Embryonic facial prominence (tissue), 1 donor: ENCODE results near the gene SMAD1.
"Not testable (repeated sequence)": the region's sequence is repeated elsewhere in the genome, so short reads cannot be mapped to it uniquely, and the experiment has no call there.

Experiments used
- DNase-seq: peaks from one replicate; pipeline ENCODE4 v3.0.0-alpha.2; 2016; ENCODE audit errors: extremely low spot score

The SMAD1 gene

DNA sequence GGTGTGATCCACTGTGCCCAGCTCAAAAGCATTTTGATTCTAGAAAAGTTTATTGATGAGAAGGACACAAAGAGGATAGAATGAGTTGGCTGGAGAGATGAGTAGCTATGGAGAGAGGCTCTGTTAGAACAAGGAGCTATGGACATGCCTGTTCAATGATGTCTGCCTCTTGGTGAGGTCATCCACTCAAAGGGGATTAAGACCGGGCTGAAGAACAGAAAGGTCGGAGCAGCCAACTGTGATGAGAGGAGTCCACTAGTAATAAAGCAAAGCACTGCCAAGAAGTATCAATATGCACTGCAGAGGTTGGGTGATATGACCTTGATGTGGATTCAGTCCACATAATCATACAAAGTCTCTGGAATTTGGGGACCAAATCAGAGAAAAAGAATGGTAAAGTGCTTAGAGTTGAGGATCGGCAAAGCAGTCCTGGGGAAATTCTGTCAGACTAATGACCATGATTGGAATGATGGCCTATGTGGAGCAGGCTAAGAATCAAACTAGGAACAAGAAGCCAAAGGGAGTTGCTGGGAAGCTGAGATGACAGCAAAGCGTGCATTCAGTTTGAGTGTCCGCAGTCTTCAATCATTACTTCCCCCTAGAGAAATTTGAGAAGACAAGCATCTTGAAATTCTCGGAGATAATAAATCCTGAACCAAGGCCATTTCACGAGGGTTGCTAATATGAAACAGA lies 81.8 kb downstream of the SMAD1 start:
- no peak for DNase-seq

DNA sequence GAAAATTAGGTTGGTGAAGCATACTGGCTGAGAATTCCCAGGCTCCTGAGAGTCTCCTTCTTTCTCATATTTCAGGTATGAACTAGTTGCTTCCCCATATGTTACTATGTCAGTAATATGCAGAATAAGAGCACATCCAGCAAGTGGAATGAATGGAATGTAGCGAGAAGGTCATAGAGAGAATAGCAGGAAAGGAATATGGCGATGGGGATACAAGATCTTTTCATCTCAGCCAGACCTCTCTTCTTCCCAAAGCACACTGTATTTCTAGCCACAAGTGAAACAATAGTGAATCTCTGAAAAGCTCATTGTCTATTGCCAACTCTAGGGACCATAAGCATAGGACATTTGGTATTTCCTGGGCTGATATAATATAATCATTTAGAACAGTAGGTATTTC lies 82.9 kb downstream of the SMAD1 start:
- no peak for DNase-seq

- DNase-seq: no peak
These were observed 83.7 kb downstream of the SMAD1 start for GRCh38 chr4:145565328-145565727.

GRCh38 chr4:145566086-145566708 lies 84.5 kb downstream of the SMAD1 start:
- no peak for DNase-seq

DNA sequence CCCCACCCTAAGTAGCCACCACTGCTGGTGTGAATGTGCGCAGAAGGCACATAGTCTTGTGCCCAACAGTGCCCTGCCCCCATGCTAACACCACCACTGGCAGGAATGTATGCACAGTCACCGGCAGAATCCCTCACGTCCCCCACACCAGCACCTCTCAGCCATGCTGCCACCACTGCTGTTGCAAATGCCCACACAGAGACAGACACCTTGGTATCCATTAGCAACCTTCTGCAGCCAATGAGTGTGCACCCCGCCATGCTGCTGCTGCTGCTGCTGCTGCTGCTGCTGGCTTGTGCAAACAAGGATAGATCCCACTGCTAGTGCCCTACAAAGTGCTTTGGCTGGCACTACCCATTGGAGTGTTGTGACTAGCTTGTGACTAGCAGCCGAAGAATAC lies 85.1 kb downstream of the SMAD1 start:
- no peak for DNase-seq

DNA sequence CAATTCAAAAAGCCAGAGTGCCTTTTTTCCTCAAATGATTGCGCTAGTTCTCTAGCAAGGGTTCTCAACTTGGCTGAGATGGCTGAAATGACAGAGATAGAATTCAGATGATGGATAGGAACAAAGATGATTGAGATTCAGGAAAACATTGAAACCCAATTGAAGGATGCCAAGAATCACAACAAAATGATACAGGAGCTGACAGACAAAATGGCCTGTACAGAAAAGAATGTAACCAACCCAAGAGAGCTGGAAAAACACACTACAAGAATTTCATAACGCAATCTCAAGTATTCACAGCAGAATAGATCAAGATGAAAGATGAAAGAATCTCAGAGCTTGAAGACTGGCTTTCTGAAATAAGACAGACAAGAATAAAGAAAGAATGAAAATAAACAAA lies 85.9 kb downstream of the SMAD1 start:
- no peak for DNase-seq

- not testable (repeated sequence) for DNase-seq
These were observed 92.9 kb downstream of the SMAD1 start for GRCh38 chr4:145574546-145574945.

DNA sequence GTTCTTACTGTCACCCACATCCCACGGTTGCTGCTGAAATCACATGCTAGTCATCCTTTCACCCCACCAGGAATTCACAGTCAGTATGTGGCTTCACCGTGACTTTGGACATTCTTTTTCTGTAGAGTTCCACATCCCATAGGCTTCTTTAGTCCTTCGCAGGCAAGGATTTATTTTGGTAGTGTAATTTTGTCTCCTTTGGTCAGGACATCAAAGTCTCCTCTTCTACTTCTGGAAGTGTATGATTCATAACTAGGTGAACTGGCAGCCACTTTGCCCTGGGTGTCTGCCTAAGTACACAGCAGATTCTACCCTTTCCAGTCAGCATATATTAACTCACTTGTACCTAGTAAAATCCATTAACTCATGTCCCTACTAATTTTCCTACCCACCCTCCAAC lies 99.3 kb downstream of the SMAD1 start:
- DNase-seq: no peak

DNA sequence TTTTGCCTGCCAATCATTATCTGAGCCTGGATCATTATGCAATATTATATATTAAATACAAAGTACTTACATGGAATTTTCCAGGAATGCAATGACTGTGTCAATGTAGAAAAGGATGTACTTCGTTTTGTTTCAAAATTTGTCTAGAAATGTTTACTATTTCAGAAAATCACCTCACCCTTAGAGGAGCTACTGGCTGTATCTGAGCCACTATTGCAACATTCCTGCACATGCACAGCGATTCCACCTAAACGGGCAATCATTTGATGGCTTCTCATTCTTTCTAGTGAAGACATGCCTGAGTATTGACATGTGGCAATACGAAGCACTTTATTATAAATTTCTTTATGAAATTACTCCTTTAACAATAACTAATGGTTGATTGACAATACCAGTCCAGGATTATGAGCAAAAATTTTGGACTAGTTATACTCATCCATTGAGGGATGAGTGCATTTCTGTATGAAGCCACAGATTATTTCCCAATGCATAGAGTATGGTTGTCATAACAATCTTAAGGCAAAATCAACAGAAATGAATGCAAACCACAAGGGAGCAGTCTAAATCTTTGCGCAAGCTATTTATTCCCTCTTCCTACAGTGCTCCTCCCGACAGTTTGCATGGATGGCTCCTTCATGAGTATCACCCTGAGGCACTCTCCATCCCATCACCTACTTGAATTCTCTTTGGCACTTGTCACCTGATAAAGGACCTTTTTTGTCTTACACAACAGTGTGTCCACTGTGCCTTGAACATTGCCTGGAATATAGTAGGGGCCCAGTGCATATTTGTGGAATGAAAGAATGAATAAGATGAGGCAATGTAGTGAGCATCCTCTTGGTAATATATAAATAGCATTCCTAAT lies 101.8 kb downstream of the SMAD1 start:
- no peak for DNase-seq

DNA sequence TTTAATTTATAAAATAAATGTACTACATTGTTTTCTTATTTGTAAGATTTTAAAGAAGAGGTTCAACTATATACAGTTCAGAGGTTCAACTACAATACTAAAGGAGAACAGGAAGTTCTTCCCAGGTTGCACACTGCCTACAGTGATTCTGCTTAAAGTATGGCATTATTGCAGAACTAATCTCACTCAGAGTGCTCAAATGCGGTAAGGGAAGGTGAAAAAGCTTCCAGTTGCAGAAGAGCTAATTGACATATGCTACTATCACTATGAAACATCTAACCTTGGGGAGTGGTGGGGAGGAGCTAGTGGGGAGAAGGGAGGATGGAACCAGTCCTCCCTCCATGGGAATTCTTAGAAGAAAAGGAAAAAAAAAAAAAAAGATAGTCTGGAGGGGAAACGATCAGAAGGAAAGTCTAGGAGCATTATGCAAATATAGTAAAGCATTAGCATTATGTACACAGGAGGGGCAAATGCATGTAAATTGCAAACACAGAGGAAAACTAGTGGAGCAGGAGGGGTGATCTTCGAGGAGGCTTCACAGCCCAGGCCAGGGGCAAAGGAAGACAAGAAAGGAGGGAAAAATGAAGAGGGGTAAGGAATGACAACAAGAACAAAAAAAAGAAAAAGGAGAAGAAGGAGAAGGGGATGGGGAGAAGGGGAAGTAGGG lies 105.6 kb downstream of the SMAD1 start:
- no peak for DNase-seq

GRCh38 chr4:145589381-145589780 lies 107.7 kb downstream of the SMAD1 start:
- DNase-seq: not testable (repeated sequence)

DNA sequence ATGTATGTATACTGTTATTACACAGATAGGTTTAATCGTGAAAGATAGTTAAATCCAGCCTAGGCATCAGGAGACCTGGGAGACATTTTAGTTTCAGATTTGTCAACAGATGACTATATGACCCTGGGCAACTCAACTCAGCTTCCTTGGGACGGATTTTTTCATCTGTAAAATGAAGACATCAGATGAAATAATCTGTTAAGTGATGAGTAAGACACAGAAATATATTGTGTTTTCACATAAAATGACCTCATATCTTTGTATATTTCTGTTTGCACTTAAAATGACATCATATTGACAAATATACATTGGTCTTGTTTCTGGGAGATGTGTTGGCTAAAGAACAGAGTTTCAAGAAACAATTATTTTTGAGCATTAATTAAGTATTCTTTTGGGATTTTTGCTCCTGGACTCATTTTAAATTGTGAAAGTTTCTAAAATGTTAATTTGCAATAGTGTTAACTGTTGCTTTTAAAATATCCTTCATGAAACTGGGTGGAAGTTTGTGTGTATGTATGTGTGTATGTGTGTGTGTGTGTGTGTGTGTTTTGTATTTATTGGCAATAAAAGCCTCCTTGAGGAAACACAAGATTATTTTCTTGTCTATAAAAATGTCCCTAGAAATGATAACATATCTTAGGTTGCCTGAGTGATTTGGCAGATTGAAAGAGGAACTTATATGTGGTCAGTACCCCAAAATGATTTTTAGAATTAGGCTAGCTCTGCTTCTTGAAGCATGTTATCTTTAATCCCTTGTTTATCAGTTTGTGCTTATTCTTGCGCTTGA lies 108.5 kb downstream of the SMAD1 start:
- no peak for DNase-seq

- DNase-seq: no peak
These were observed 120.6 kb downstream of the SMAD1 start for GRCh38 chr4:145602129-145602760.

GRCh38 chr4:145605941-145606340 lies 124.3 kb downstream of the SMAD1 start:
- no peak for DNase-seq
